HG02970 (cell line): ENCODE results near the gene SETBP1.

Source experiments
- ATAC-seq: cut with Tn5 transposase; IDR thresholded peaks from one replicate; pipeline ENCODE4 v1.9.1; 2021; ENCODE audit warnings: mild to moderate bottlenecking, moderate library complexity, moderate number of reproducible peaks; ENCODE audit not compliant: unreplicated experiment, low FRiP score

SETBP1 gene

GRCh38 chr18:45044787-45045186 lies 364.1 kb downstream of the SETBP1 start:
- ATAC-seq: no peak

GRCh38 chr18:45046228-45046627 lies 365.5 kb downstream of the SETBP1 start:
- ATAC-seq: no peak

GRCh38 chr18:45046961-45047360 lies 366.3 kb downstream of the SETBP1 start:
- ATAC-seq: no peak

GRCh38 chr18:45049578-45050319 lies 369.1 kb downstream of the SETBP1 start:
- ATAC-seq: no peak

- no peak for ATAC-seq
Measured at GRCh38 chr18:45050712-45051601, 370.3 kb downstream of the SETBP1 start.

- ATAC-seq: no peak
Measured at GRCh38 chr18:45054636-45055035, 373.9 kb downstream of the SETBP1 start.

GRCh38 chr18:45055811-45056210 lies 375.1 kb downstream of the SETBP1 start:
- ATAC-seq: no peak

- ATAC-seq: no peak
Measured at GRCh38 chr18:45056926-45057325, 376.2 kb downstream of the SETBP1 start.

GRCh38 chr18:45057955-45058600 lies 377.4 kb downstream of the SETBP1 start:
- no peak for ATAC-seq

GRCh38 chr18:45059695-45060094 lies 379.0 kb downstream of the SETBP1 start:
- ATAC-seq: no peak

- ATAC-seq: no peak
Measured at GRCh38 chr18:45060102-45060501, 379.4 kb downstream of the SETBP1 start.

- no peak for ATAC-seq
Measured at GRCh38 chr18:45061359-45061758, 380.7 kb downstream of the SETBP1 start.

- ATAC-seq: no peak
Measured at GRCh38 chr18:45063246-45064038, 382.8 kb downstream of the SETBP1 start.

- no peak for ATAC-seq
Measured at GRCh38 chr18:45066210-45066609, 385.5 kb downstream of the SETBP1 start.

- ATAC-seq: no peak
Measured at GRCh38 chr18:45066886-45067285, 386.2 kb downstream of the SETBP1 start.

GRCh38 chr18:45068400-45069094 lies 387.9 kb downstream of the SETBP1 start:
- ATAC-seq: no peak

- no peak for ATAC-seq
Measured at GRCh38 chr18:45069546-45069945, 388.9 kb downstream of the SETBP1 start.

- ATAC-seq: no peak
Measured at GRCh38 chr18:45071956-45072355, 391.3 kb downstream of the SETBP1 start.

- no peak for ATAC-seq
Measured at GRCh38 chr18:45073556-45073955, 392.9 kb downstream of the SETBP1 start.
